Panc1 (cell line): ENCODE results near the gene TLK1. TPM values are rescaled to one million over a fixed set of nuclear protein-coding genes. Genes with fewer than 3 reads are reported as not detected.

ENCODE experiments used
- ATAC-seq: fragments of 200-7000 bp; cut with Tn5 transposase; 2 replicates; pipeline ENCODE4 v1.9.1; 2020; ENCODE audit warnings: mild to moderate bottlenecking, moderate library complexity
- BruUV-seq: library from RNA; stranded (reverse); fragments of 400-500 nt; replicated peaks from 2 replicates; lab custom pipeline; 2021; lab: Mats Ljungman, UMichigan
- CTCF ChIA-PET: fragments of 300-600 bp; sonication (Branson Sonifier 250); formaldehyde crosslinking; loops from one replicate; lab custom pipeline; 2022; ENCODE audit warnings: antibody characterized with exemption; lab: Charles Lee
- POLR2A ChIA-PET: fragments of 300-600 bp; sonication (Branson Sonifier 250); formaldehyde crosslinking; loops from one replicate; lab custom pipeline; 2022; ENCODE audit warnings: antibody characterized with exemption; lab: Charles Lee
- DNase-seq: peaks from one replicate; pipeline ENCODE4 v3.0.0-alpha.2; 2010; ENCODE audit warnings: low read depth, low spot score
- H3K27ac ChIP-seq: 2 replicates; pipeline ENCODE4 v1.5.1; 2011; ENCODE audit warnings: mild to moderate bottlenecking, low read length, inconsistent platforms
- H3K27me3 ChIP-seq: fragments of 200-500 bp; sonication (Bioruptor generic); 2 replicates; pipeline ENCODE4 v1.6.0; 2014; ENCODE audit warnings: low read length, inconsistent platforms; ENCODE audit not compliant: control insufficient read depth, insufficient read depth
- H3K36me3 ChIP-seq: fragments of 200-500 bp; sonication (Bioruptor generic); 2 replicates; pipeline ENCODE4 v1.5.1; 2014; ENCODE audit warnings: inconsistent platforms, mild to moderate bottlenecking, low read length, moderate library complexity; ENCODE audit not compliant: control insufficient read depth, insufficient read depth
- H3K4me1 ChIP-seq: 2 replicates; pipeline ENCODE4 v1.5.1; 2011; ENCODE audit warnings: inconsistent platforms, mild to moderate bottlenecking, low read length, moderate library complexity; ENCODE audit not compliant: control insufficient read depth, insufficient read depth
- H3K4me3 ChIP-seq, 2 experiments: 2 replicates each; pipeline ENCODE4 v1.5.1; 2011 to 2012; ENCODE audit warnings: low read depth in 2 of 2, low read length in 2 of 2, mild to moderate bottlenecking in 2 of 2, inconsistent platforms in 1 of 2, moderate library complexity in 1 of 2
- H3K9me3 ChIP-seq: fragments of 200-500 bp; sonication (Bioruptor generic); 2 replicates; pipeline ENCODE4 v1.5.1; 2014; ENCODE audit warnings: low read depth, mild to moderate bottlenecking, inconsistent platforms, low read length, moderate library complexity; ENCODE audit not compliant: control insufficient read depth, insufficient read depth
- CTCF ChIP-seq: fragments of 450-650 bp; IDR thresholded peaks from 2 replicates; pipeline ENCODE4 v1.5.1; 2017; ENCODE audit warnings: mild to moderate bottlenecking
- POLR2AphosphoS5 ChIP-seq: IDR thresholded peaks from 2 replicates; pipeline ENCODE4 v1.6.1; 2012; ENCODE audit warnings: mild to moderate bottlenecking, low read depth, low read length, moderate library complexity
- REST ChIP-seq, 2 experiments: IDR thresholded peaks; 2 replicates each; pipeline ENCODE4 v1.6.1; 2011 to 2012; ENCODE audit warnings: low read depth in 2 of 2, control low read depth in 1 of 2, low read length in 1 of 2, mild to moderate bottlenecking in 1 of 2, moderate library complexity in 1 of 2; ENCODE audit not compliant: insufficient read depth in 1 of 2
- SIN3A ChIP-seq: IDR thresholded peaks from 2 replicates; pipeline ENCODE4 v1.6.1; 2012; ENCODE audit warnings: low read depth, mild to moderate bottlenecking, low read length, moderate library complexity, borderline replicate concordance; ENCODE audit not compliant: insufficient read depth
- TCF7L2 ChIP-seq: IDR thresholded peaks from 2 replicates; pipeline ENCODE4 v1.6.1; 2011; ENCODE audit warnings: mild to moderate bottlenecking, low read depth, low read length, inconsistent platforms
- in situ Hi-C: cut with HindIII; loops from 2 replicates; pipeline ENCODE4 v1.10.0; 2016; ENCODE audit warnings: low sequenced_read_pairs, low pct_unique_long_range_greater_than_20kb
- intact Hi-C: fragments of 100-400 bp; cut with micrococcal nuclease; formaldehyde crosslinking; loops from one replicate; pipeline ENCODE4 v1.10.0; 2022; ENCODE audit not compliant: unreplicated experiment
- total RNA-seq: library from RNA; stranded (reverse); gene quantifications from one replicate; pipeline ENCODE4 v1.2.1, GENCODE V29; 2021; ENCODE audit not compliant: unreplicated experiment

TLK1 gene
- total RNA-seq, 1 experiment from 2014 or later, result 92.9 TPM

GRCh38 chr2:171160956-171161740 is 455 bp upstream of the TLK1 start:
- H3K36me3 ChIP-seq, result no peaks in the 10 kb centered on the region; the same call in 1 of the 2 replicates
- H3K27ac ChIP-seq, result peak overlapping the region; percentile 96
- TF ChIP-seq REST (IDR thresholded peaks at IDR 0.05; ENCODE audit: insufficient read depth in 1 of 2, low read depth in 2 of 2, low read length in 1 of 2) (no peak), TCF7L2 (no peak), CTCF (peak; percentile 38), POLR2AphosphoS5 (no peak), SIN3A (no peak; the same call in 1 of the 2 replicates)
- intact Hi-C loops, result no loop called here
- ChIA-PET POLR2A (no interaction called here), CTCF (interaction anchor here (0.6 to 1.2 kb wide), 2 partner anchors 27 to 255 kb away, joined by 4 to 11 read pairs; no protein-coding TSS in a partner anchor)
- in situ Hi-C loops, result no loop called here
- BruUV-seq, result TSS peak; percentile 93
- peak; percentile 82 for ATAC-seq
- peaks cover 16% of the 10 kb centered on the region for H3K4me1 ChIP-seq
- H3K4me3 ChIP-seq, result peak overlapping the region; percentile 86 to 99
- no peaks in the 10 kb centered on the region for H3K27me3 ChIP-seq
- no peak for DNase-seq
- H3K9me3 ChIP-seq, result no peaks in the 10 kb centered on the region

- ATAC-seq, result peak; percentile 49
- ChIA-PET POLR2A (interaction anchor here (0.5 kb wide), 1 partner anchor 28 kb away, joined by 3 read pairs; no protein-coding TSS in a partner anchor), CTCF (no interaction called here)
- intact Hi-C loops (loop anchor here (5.0 to 10.0 kb wide), 2 partner anchors 185 to 258 kb away; no protein-coding TSS in a partner anchor), in situ Hi-C loops (no loop called here)
- Histone ChIP-seq H3K27ac (peak overlapping the region; percentile 86), H3K9me3 (no peaks in the 10 kb centered on the region), H3K36me3 (no peaks in the 10 kb centered on the region; the same call in 1 of the 2 replicates), H3K27me3 (no peaks in the 10 kb centered on the region), H3K4me3 (peak overlapping the region; percentile 86 to 99), H3K4me1 (peaks cover 27% of the 10 kb centered on the region)
- peak; percentile 35 for DNase-seq
- no TSS peak for BruUV-seq
- TF ChIP-seq POLR2AphosphoS5 (no peak), TCF7L2 (no peak), CTCF (peak; percentile 80), SIN3A (0 out of 2 replicates have a peak, but pooled peaks have one; percentile 39), REST (IDR thresholded peaks at IDR 0.05; ENCODE audit: insufficient read depth in 1 of 2, low read depth in 2 of 2, low read length in 1 of 2) (no peak)
These were observed 1.1 kb downstream of the TLK1 start for GRCh38 chr2:171159372-171160118.
